Measurements from ENCODE around the gene HECTD1.

- TF ChIP-seq, protein P1, sequence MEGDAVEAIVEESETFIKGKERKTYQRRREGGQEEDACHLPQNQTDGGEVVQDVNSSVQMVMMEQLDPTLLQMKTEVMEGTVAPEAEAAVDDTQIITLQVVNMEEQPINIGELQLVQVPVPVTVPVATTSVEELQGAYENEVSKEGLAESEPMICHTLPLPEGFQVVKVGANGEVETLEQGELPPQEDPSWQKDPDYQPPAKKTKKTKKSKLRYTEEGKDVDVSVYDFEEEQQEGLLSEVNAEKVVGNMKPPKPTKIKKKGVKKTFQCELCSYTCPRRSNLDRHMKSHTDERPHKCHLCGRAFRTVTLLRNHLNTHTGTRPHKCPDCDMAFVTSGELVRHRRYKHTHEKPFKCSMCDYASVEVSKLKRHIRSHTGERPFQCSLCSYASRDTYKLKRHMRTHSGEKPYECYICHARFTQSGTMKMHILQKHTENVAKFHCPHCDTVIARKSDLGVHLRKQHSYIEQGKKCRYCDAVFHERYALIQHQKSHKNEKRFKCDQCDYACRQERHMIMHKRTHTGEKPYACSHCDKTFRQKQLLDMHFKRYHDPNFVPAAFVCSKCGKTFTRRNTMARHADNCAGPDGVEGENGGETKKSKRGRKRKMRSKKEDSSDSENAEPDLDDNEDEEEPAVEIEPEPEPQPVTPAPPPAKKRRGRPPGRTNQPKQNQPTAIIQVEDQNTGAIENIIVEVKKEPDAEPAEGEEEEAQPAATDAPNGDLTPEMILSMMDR (IDR thresholded peaks at IDR 0.05): no peak
- no peak for TF ChIP-seq POLR2A (IDR thresholded peaks at IDR 0.05)
Measured at GRCh38 chr14:31162910-31163649, 44.5 kb downstream of the HECTD1 start.

Measured in lower leg skin (tissue), 3 donors.